Liver (tissue), 3 donors: ENCODE results near the gene KRTAP5-4.

Experiments
- ATF3 ChIP-seq: IDR thresholded peaks from 2 replicates; pipeline ENCODE4 v1.6.1; 2016; ENCODE audit warnings: antibody characterized with exemption
- CTCF ChIP-seq: fragments of 150-350 bp; IDR thresholded peaks from 2 replicates; pipeline ENCODE4 v1.5.1; 2017; ENCODE audit warnings: improper control_type of control experiment, low read depth, low read length; ENCODE audit not compliant: missing input control
- EGR1 ChIP-seq, 2 donors: IDR thresholded peaks; 2 replicates each; pipeline ENCODE4 v1.6.1; 2016 to 2018; ENCODE audit warnings: antibody characterized with exemption in 2 of 2, low read depth in 2 of 2
- JUND ChIP-seq, 2 donors: IDR thresholded peaks; 2 replicates each; pipeline ENCODE4 v1.6.1; 2016; ENCODE audit warnings: antibody characterized with exemption in 2 of 2
- MAX ChIP-seq: IDR thresholded peaks from 2 replicates; pipeline ENCODE4 v1.6.1; 2016; ENCODE audit warnings: antibody characterized with exemption
- RAD21 ChIP-seq, 2 donors: IDR thresholded peaks; 2 replicates each; pipeline ENCODE4 v1.6.1; 2016; ENCODE audit warnings: antibody characterized with exemption in 2 of 2, mild to moderate bottlenecking in 2 of 2
- REST ChIP-seq: IDR thresholded peaks from 2 replicates; pipeline ENCODE4 v1.6.1; 2016; ENCODE audit warnings: antibody characterized with exemption, mild to moderate bottlenecking
- SP1 ChIP-seq: IDR thresholded peaks from 2 replicates; pipeline ENCODE4 v1.6.1; 2018; ENCODE audit warnings: antibody characterized with exemption, mild to moderate bottlenecking
- TAF1 ChIP-seq: conservative IDR thresholded peaks from 2 replicates; pipeline ENCODE4 v1.6.1; 2016; ENCODE audit warnings: antibody characterized with exemption, mild to moderate bottlenecking
- YY1 ChIP-seq: IDR thresholded peaks from 2 replicates; pipeline ENCODE4 v1.6.1; 2016; ENCODE audit warnings: antibody characterized with exemption, mild to moderate bottlenecking
- ZBTB33 ChIP-seq: IDR thresholded peaks from 2 replicates; pipeline ENCODE4 v1.6.1; 2016; ENCODE audit warnings: antibody characterized with exemption
- donor health status: healthy.
- donor health status: healthy.

GRCh38 chr11:1656061-1656441 lies 34.1 kb upstream of the KRTAP5-4 start:
- TF ChIP-seq CTCF = no peak
- no peak for TF ChIP-seq SP1
- no peak for TF ChIP-seq RAD21 (IDR thresholded peaks at IDR 0.05)
- TF ChIP-seq JUND (IDR thresholded peaks at IDR 0.05) = no peak
- no peak for TF ChIP-seq ATF3
- no peak for TF ChIP-seq REST
- TF ChIP-seq TAF1 = no peak
- no peak for TF ChIP-seq ZBTB33
- no peak for TF ChIP-seq EGR1 (IDR thresholded peaks at IDR 0.05; ENCODE audit: low read depth in 2 of 2)
- TF ChIP-seq YY1 = no peak
- no peak for TF ChIP-seq MAX
